Mesenchymal stem cell (in vitro differentiated cells and primary cell): Measurements from ENCODE around the gene CERS5.

Experiments
- DNase-seq: peaks from one replicate; pipeline ENCODE4 v3.0.0-alpha.2; 2013
- H2AFZ ChIP-seq: one replicate; pipeline ENCODE4 v1.6.1; 2013; ENCODE audit warnings: low read depth, mild to moderate bottlenecking, control low read depth, inconsistent platforms, low read length, moderate library complexity
- H2AK5ac ChIP-seq: 2 replicates; pipeline ENCODE4 v1.6.1; 2013; ENCODE audit warnings: low read length, moderate library complexity, mild to moderate bottlenecking, inconsistent platforms; ENCODE audit not compliant: severe bottlenecking
- H2BK120ac ChIP-seq: one replicate; pipeline ENCODE4 v1.6.1; 2013; ENCODE audit warnings: low read depth, mild to moderate bottlenecking, inconsistent platforms, low read length, moderate library complexity
- H2BK12ac ChIP-seq, 2 experiments: one replicate each; pipeline ENCODE4 v1.6.1; 2013; ENCODE audit warnings: inconsistent platforms in 2 of 2, low read length in 2 of 2, mild to moderate bottlenecking in 2 of 2, moderate library complexity in 2 of 2, control low read depth in 1 of 2
- H2BK15ac ChIP-seq: one replicate; pipeline ENCODE4 v1.6.1; 2013; ENCODE audit warnings: mild to moderate bottlenecking, low read depth, inconsistent platforms; ENCODE audit not compliant: poor library complexity, severe bottlenecking
- H2BK5ac ChIP-seq: 2 replicates; pipeline ENCODE4 v1.6.1; 2013; ENCODE audit warnings: low read depth, mild to moderate bottlenecking, low read length, control low read depth, inconsistent platforms; ENCODE audit not compliant: poor library complexity, severe bottlenecking
- H3K14ac ChIP-seq, 2 experiments: one replicate each; pipeline ENCODE4 v1.6.1; 2013; ENCODE audit warnings: inconsistent platforms in 2 of 2, low read length in 2 of 2, control low read depth in 1 of 2, mild to moderate bottlenecking in 1 of 2, moderate library complexity in 1 of 2
- H3K18ac ChIP-seq, 2 experiments: one replicate each; pipeline ENCODE4 v1.6.1; 2013; ENCODE audit warnings: inconsistent platforms in 2 of 2, low read length in 2 of 2, control low read depth in 1 of 2, low read depth in 1 of 2, mild to moderate bottlenecking in 1 of 2
- H3K23ac ChIP-seq, 2 experiments: one replicate each; pipeline ENCODE4 v1.6.1; 2013; ENCODE audit warnings: inconsistent platforms in 2 of 2, low read length in 2 of 2, mild to moderate bottlenecking in 2 of 2, moderate library complexity in 2 of 2, control low read depth in 1 of 2
- H3K27ac ChIP-seq: 2 replicates; pipeline ENCODE4 v1.5.1; 2013; ENCODE audit warnings: mild to moderate bottlenecking, moderate library complexity, low read length, control low read depth, inconsistent platforms; ENCODE audit not compliant: poor library complexity, severe bottlenecking
- H3K27me3 ChIP-seq, 2 experiments: 2 replicates each; pipeline versions ENCODE4 v1.6.1 to v1.7.0; 2013; ENCODE audit warnings: low read length in 2 of 2, mild to moderate bottlenecking in 2 of 2, moderate library complexity in 2 of 2, control low read depth in 1 of 2, inconsistent platforms in 1 of 2; ENCODE audit not compliant: control insufficient read depth in 1 of 2, insufficient read depth in 1 of 2
- H3K36me3 ChIP-seq, 2 experiments: 2 replicates each; pipeline versions ENCODE4 v1.6.1 to v1.7.0; 2013; ENCODE audit warnings: low read length in 2 of 2, control low read depth in 1 of 2, inconsistent platforms in 1 of 2, low read depth in 1 of 2, mild to moderate bottlenecking in 1 of 2; ENCODE audit not compliant: insufficient read depth in 2 of 2, control insufficient read depth in 1 of 2
- H3K4ac ChIP-seq, 2 experiments: one replicate each; pipeline ENCODE4 v1.6.1; 2013; ENCODE audit warnings: inconsistent platforms in 2 of 2, low read length in 2 of 2, mild to moderate bottlenecking in 2 of 2, moderate library complexity in 2 of 2, control low read depth in 1 of 2, low read depth in 1 of 2
- H3K4me1 ChIP-seq: 2 replicates; pipeline ENCODE4 v1.6.1; 2013; ENCODE audit warnings: low read depth, low read length, control low read depth; ENCODE audit not compliant: control insufficient read depth, insufficient read depth
- H3K4me2 ChIP-seq: 2 replicates; pipeline ENCODE4 v1.6.1; 2013; ENCODE audit warnings: low read length, mild to moderate bottlenecking, inconsistent platforms; ENCODE audit not compliant: poor library complexity, severe bottlenecking
- H3K4me3 ChIP-seq, 2 experiments: 2 replicates each; pipeline versions ENCODE4 v1.5.1 to v1.7.0; 2013; ENCODE audit warnings: low read length in 2 of 2, mild to moderate bottlenecking in 2 of 2, control low read depth in 1 of 2, low read depth in 1 of 2; ENCODE audit not compliant: insufficient read depth in 1 of 2
- H3K79me1 ChIP-seq: replicated peaks from 2 replicates; pipeline ENCODE4 v1.6.1; 2013; ENCODE audit warnings: mild to moderate bottlenecking, control low read depth, low read length, inconsistent platforms; ENCODE audit not compliant: poor library complexity, severe bottlenecking
- H3K9ac ChIP-seq: 2 replicates; pipeline ENCODE4 v1.7.0; 2013; ENCODE audit warnings: mild to moderate bottlenecking, low read length, moderate library complexity
- H3K9me3 ChIP-seq: 2 replicates; pipeline ENCODE4 v1.7.0; 2013; ENCODE audit warnings: mild to moderate bottlenecking, low read length; ENCODE audit not compliant: control insufficient read depth
- H4K8ac ChIP-seq: one replicate; pipeline ENCODE4 v1.6.1; 2013; ENCODE audit warnings: inconsistent platforms, mild to moderate bottlenecking, low read length, moderate library complexity
- H4K91ac ChIP-seq: one replicate; pipeline ENCODE4 v1.6.1; 2013; ENCODE audit warnings: mild to moderate bottlenecking, low read length, inconsistent platforms
- WGBS: methylation state at CpG from one replicate; pipeline ENCODE4 v1.1.7; 2013; ENCODE audit warnings: mixed read lengths; 5-methylcytosine and 5-hydroxymethylcytosine counted together

CERS5 gene

GRCh38 chr12:50127546-50127945, 39.6 kb downstream of the CERS5 start:
- Histone ChIP-seq H3K4ac (no peak overlapping the region), H3K14ac (no peak overlapping the region), H3K9ac (no peak overlapping the region), H3K4me2 (no peak overlapping the region), H2BK15ac (no peak overlapping the region), H2BK120ac (no peak overlapping the region), H3K79me1 (peaks cover 15% of the 10 kb centered on the region), H3K4me3 (no peak overlapping the region), H3K27me3 (no peaks in the 10 kb centered on the region), H2BK5ac (no peak overlapping the region), H2BK12ac (no peak overlapping the region), H3K36me3 (peaks cover 31 to 79% of the 10 kb centered on the region in 2 experiments), H3K9me3 (no peaks in the 10 kb centered on the region), H4K91ac (no peak overlapping the region), H3K27ac (no peak overlapping the region), H3K4me1 (peaks cover 5% of the 10 kb centered on the region), H3K18ac (no peak overlapping the region), H2AFZ (no peak overlapping the region), H3K23ac (no peak overlapping the region), H4K8ac (no peak overlapping the region), H2AK5ac (no peak overlapping the region)
- WGBS: 91% methylated on average over 2 of the region's 2 CpGs
- DNase-seq: no peak

DNA sequence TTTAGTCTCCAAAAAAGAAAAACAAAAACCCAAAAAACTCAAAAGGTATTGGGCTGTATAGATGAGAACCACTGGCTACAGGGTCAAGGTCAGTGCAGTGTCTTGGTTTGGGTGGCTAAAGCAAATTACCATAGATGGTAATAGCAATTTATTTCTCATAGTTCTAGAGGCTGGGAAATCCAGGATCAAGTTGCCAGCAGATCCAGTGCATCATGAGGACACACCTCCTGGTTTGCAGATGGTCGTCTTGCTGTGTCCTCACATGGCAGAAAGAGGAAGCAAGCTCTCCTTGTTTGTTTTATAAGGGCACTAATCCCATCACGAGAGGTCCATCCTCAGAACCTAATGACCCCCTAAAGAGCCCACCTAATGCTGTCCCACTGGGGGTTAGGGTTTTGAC, 44.0 kb downstream of the CERS5 start:
- Histone ChIP-seq H3K14ac (no peak overlapping the region), H2BK5ac (no peak overlapping the region), H4K8ac (no peak overlapping the region), H3K18ac (no peak overlapping the region), H3K23ac (no peak overlapping the region), H3K4me2 (no peak overlapping the region), H2BK15ac (no peak overlapping the region), H3K4ac (no peak overlapping the region), H2BK12ac (no peak overlapping the region), H3K9ac (no peak overlapping the region), H3K27me3 (no peaks in the 10 kb centered on the region), H2AFZ (no peak overlapping the region), H4K91ac (no peak overlapping the region), H3K9me3 (no peaks in the 10 kb centered on the region), H3K4me3 (no peak overlapping the region), H3K27ac (no peak overlapping the region), H3K36me3 (peaks cover 33 to 85% of the 10 kb centered on the region in 2 experiments), H3K79me1 (peaks cover 27% of the 10 kb centered on the region), H3K4me1 (peaks cover 3% of the 10 kb centered on the region), H2BK120ac (no peak overlapping the region), H2AK5ac (no peak overlapping the region)
- 92% methylated on average over 1 of the region's 2 CpGs for WGBS
- no peak for DNase-seq

DNA sequence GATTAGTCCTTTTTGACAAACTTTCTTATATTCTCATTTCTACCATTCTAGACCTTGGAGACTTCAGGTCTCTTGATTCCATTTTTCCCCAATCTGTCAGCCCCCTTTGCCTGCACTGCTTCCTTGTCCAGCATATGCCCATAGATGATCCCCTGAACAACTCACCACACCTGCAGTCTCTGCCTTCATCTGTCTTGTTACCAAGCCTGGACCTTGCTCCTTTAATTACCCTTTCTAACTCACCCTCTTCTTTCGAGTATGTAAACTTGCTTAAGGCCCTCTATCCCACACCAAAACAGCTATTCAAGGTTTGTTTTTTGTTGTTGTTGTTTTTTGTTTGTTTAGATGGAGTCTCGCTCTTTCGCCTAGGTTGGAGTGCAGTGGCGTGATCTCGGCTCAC, 45.5 kb downstream of the CERS5 start:
- no peak overlapping the region for H2BK12ac ChIP-seq
- peaks cover 34 to 77% of the 10 kb centered on the region in 2 experiments for H3K36me3 ChIP-seq
- H2BK15ac ChIP-seq: no peak overlapping the region
- H3K9me3 ChIP-seq: no peaks in the 10 kb centered on the region
- H4K91ac ChIP-seq: no peak overlapping the region
- no peak overlapping the region for H2AK5ac ChIP-seq
- no CpG with 5 or more reads among the region's 5 CpGs for WGBS
- H2BK120ac ChIP-seq: no peak overlapping the region
- H2BK5ac ChIP-seq: no peak overlapping the region
- H4K8ac ChIP-seq: no peak overlapping the region
- no peak overlapping the region for H3K4me3 ChIP-seq
- no peak overlapping the region for H3K9ac ChIP-seq
- no peak overlapping the region for H2AFZ ChIP-seq
- no peak overlapping the region for H3K4ac ChIP-seq
- peaks cover 31% of the 10 kb centered on the region for H3K79me1 ChIP-seq
- H3K27me3 ChIP-seq: no peaks in the 10 kb centered on the region
- DNase-seq: no peak
- no peak overlapping the region for H3K14ac ChIP-seq
- no peak overlapping the region for H3K4me2 ChIP-seq
- H3K23ac ChIP-seq: no peak overlapping the region
- no peaks in the 10 kb centered on the region for H3K4me1 ChIP-seq
- no peak overlapping the region for H3K18ac ChIP-seq
- no peak overlapping the region for H3K27ac ChIP-seq

GRCh38 chr12:50120953-50121352, 46.2 kb downstream of the CERS5 start:
- H3K36me3 ChIP-seq: peaks cover 36 to 80% of the 10 kb centered on the region in 2 experiments
- H3K23ac ChIP-seq: no peak overlapping the region
- H3K79me1 ChIP-seq: peaks cover 31% of the 10 kb centered on the region
- no peak overlapping the region for H3K4me3 ChIP-seq
- H3K14ac ChIP-seq: no peak overlapping the region
- H3K18ac ChIP-seq: no peak overlapping the region
- DNase-seq: no peak
- no peak overlapping the region for H4K8ac ChIP-seq
- H2BK15ac ChIP-seq: no peak overlapping the region
- H3K27ac ChIP-seq: no peak overlapping the region
- H2BK12ac ChIP-seq: no peak overlapping the region
- H4K91ac ChIP-seq: no peak overlapping the region
- no peak overlapping the region for H3K4me2 ChIP-seq
- no peak overlapping the region for H2BK120ac ChIP-seq
- H3K9ac ChIP-seq: no peak overlapping the region
- H3K9me3 ChIP-seq: no peaks in the 10 kb centered on the region
- WGBS: 98% methylated on average over 3 of the region's 3 CpGs
- H3K27me3 ChIP-seq: no peaks in the 10 kb centered on the region
- H2AK5ac ChIP-seq: no peak overlapping the region
- H3K4me1 ChIP-seq: no peaks in the 10 kb centered on the region
- H3K4ac ChIP-seq: no peak overlapping the region
- H2AFZ ChIP-seq: no peak overlapping the region
- H2BK5ac ChIP-seq: no peak overlapping the region
